ENCODE measurements around the gene POLR2L. TPM values are rescaled to one million over a fixed set of nuclear protein-coding genes. Genes with fewer than 3 reads are reported as not detected.
A peak's percentile ranks its signal among the peaks of the same experiment; 100 is the strongest.

Gene POLR2L
- total RNA-seq, 1 experiment from 2014 or later = 99.7 TPM

DNA sequence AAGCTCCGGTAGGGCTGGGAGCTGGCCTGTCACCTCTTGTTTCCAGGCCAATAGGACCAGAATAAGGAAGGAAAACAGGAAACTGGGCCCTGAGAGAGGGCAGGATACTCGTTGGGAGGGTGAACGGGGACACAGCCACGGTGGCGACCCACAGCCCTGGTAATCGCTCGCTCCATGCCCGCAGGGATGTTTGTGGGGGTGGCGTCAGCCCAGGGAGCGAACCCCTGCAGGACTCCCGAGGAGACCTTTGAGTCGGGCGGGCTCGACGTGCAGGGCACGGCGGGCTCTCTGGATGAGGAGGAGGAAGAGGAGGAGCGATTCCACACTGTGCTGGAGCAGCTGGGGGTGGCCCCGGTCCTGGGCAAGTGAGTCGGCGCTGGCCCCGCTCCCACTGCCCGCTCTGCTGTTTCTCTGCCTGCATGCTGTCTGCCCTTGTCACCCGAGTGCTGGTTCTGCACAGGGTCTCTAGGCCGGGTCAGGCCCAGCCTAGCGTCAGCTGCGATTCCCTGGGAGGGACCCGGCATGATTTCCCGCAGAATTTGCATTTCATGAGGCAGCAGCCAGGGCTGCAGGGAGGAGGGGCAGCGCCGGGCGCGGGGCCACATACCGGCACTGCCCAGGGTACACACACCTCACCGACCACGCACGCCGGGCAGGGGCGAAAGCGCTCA, 13.0 kb downstream of the POLR2L start:
- Histone ChIP-seq H3K4me1 (replicated peaks; ENCODE audit: insufficient read depth) (peaks cover 32% of the 10 kb centered on the region), H3K36me3 (ENCODE audit: low read depth) (no peaks in the 10 kb centered on the region), H3K9me2 (ENCODE audit: insufficient read depth) (no peaks in the 10 kb centered on the region), H3K27me3 (ENCODE audit: insufficient read depth, low read depth) (no peaks in the 10 kb centered on the region), H3K79me2 (ENCODE audit: low read depth) (peaks cover 11% of the 10 kb centered on the region), H3K9me3 (ENCODE audit: insufficient read depth, low read depth) (no peaks in the 10 kb centered on the region), H2AFZ (no peak overlapping the region), H4K20me1 (ENCODE audit: insufficient read depth) (no peaks in the 10 kb centered on the region), H3K4me2 (no peak overlapping the region), H3K27ac (no peak overlapping the region), H3F3A (ENCODE audit: insufficient read depth, low read depth) (peaks cover 14% of the 10 kb centered on the region; the same call in 1 of the 2 replicates), H3K4me3 (no peak overlapping the region)
- ChIA-PET CTCF (no interaction called here), POLR2A (ENCODE audit: unreplicated experiment) (interaction anchor here (0.7 kb wide), 1 partner anchor 381 kb away, joined by 4 read pairs; no protein-coding TSS in a partner anchor)
- intact Hi-C loops (cut with micrococcal nuclease; ENCODE audit: unreplicated experiment) = no loop called here
- peak in 1 of 2 experiments; percentile 3 for DNase-seq
- TF ChIP-seq, protein P1, sequence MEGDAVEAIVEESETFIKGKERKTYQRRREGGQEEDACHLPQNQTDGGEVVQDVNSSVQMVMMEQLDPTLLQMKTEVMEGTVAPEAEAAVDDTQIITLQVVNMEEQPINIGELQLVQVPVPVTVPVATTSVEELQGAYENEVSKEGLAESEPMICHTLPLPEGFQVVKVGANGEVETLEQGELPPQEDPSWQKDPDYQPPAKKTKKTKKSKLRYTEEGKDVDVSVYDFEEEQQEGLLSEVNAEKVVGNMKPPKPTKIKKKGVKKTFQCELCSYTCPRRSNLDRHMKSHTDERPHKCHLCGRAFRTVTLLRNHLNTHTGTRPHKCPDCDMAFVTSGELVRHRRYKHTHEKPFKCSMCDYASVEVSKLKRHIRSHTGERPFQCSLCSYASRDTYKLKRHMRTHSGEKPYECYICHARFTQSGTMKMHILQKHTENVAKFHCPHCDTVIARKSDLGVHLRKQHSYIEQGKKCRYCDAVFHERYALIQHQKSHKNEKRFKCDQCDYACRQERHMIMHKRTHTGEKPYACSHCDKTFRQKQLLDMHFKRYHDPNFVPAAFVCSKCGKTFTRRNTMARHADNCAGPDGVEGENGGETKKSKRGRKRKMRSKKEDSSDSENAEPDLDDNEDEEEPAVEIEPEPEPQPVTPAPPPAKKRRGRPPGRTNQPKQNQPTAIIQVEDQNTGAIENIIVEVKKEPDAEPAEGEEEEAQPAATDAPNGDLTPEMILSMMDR (conservative IDR thresholded peaks at IDR 0.05) = no peak
- no peak for TF ChIP-seq EZH2 (IDR thresholded peaks at IDR 0.05; ENCODE audit: low read depth)
- no TSS peak for BruUV-seq (replicated peaks)

GRCh38 chr11:828506-829175, 13.7 kb downstream of the POLR2L start:
- Histone ChIP-seq H3F3A (ENCODE audit: insufficient read depth, low read depth) (peaks cover 8% of the 10 kb centered on the region; the same call in 1 of the 2 replicates), H3K36me3 (ENCODE audit: low read depth) (no peaks in the 10 kb centered on the region), H3K4me3 (no peak overlapping the region), H3K9me3 (ENCODE audit: insufficient read depth, low read depth) (no peaks in the 10 kb centered on the region), H3K4me1 (replicated peaks; ENCODE audit: insufficient read depth) (peaks cover 27% of the 10 kb centered on the region), H3K4me2 (no peak overlapping the region), H3K79me2 (ENCODE audit: low read depth) (peaks cover 4% of the 10 kb centered on the region), H2AFZ (no peak overlapping the region), H3K9me2 (ENCODE audit: insufficient read depth) (no peaks in the 10 kb centered on the region), H4K20me1 (ENCODE audit: insufficient read depth) (no peaks in the 10 kb centered on the region), H3K27ac (no peak overlapping the region), H3K27me3 (ENCODE audit: insufficient read depth, low read depth) (no peaks in the 10 kb centered on the region)
- TF ChIP-seq, protein P1 (conservative IDR thresholded peaks at IDR 0.05) = no peak
- no peak for TF ChIP-seq EZH2 (IDR thresholded peaks at IDR 0.05; ENCODE audit: low read depth)
- peak in 1 of 2 experiments; percentile 16 for DNase-seq
- POLR2A ChIA-PET (ENCODE audit: unreplicated experiment) = interaction anchor here (0.7 kb wide), 1 partner anchor 381 kb away, joined by 4 read pairs; no protein-coding TSS in a partner anchor
- intact Hi-C loops (cut with micrococcal nuclease; ENCODE audit: unreplicated experiment) = no loop called here
- no TSS peak for BruUV-seq (replicated peaks)
- CTCF ChIA-PET = no interaction called here

DNA sequence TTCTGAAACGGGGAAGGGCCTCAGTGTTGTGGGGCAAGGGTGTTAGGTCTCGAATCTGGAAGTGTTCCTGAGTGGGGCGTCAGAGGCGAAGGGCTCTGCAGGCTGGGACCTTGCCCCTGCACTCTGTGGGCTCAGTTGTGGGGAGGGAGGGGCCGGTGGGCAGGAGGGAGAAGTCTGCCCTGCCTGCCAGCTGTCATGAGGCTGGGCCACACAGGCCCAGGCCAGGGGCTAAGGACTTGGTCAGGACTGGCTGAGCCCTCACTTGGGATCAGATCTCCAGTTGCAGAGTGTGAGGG, 14.5 kb downstream of the POLR2L start, which contains the start of gene CRACR2B:
TSS of gene CRACR2B (plus strand) at position 23 of the 296 bp plus-strand sequence. CDS start 689 bp downstream, outside the sequence.
- no TSS peak for BruUV-seq (replicated peaks)
- Histone ChIP-seq H3F3A (ENCODE audit: insufficient read depth, low read depth) (peaks cover 8% of the 10 kb centered on the region; the same call in 1 of the 2 replicates), H4K20me1 (ENCODE audit: insufficient read depth) (peaks cover under 1% of the 10 kb centered on the region; the same call in 1 of the 2 replicates), H3K27ac (peak within 1 kb of the TSS; percentile 52), H3K9me3 (ENCODE audit: insufficient read depth, low read depth) (no peaks in the 10 kb centered on the region), H3K4me3 (peak within 1 kb of the TSS; percentile 57), H3K79me2 (ENCODE audit: low read depth) (no peaks in the 10 kb centered on the region), H3K4me2 (peak within 1 kb of the TSS; percentile 84), H3K9me2 (ENCODE audit: insufficient read depth) (no peaks in the 10 kb centered on the region), H3K27me3 (ENCODE audit: insufficient read depth, low read depth) (no peaks in the 10 kb centered on the region), H3K36me3 (ENCODE audit: low read depth) (no peaks in the 10 kb centered on the region), H2AFZ (peak within 1 kb of the TSS; percentile 82), H3K4me1 (replicated peaks; ENCODE audit: insufficient read depth) (peaks cover 27% of the 10 kb centered on the region)
- no peak for DNase-seq
- ChIA-PET CTCF (no interaction called here), POLR2A (ENCODE audit: unreplicated experiment) (no interaction called here)
- no peak for TF ChIP-seq EZH2 (IDR thresholded peaks at IDR 0.05; ENCODE audit: low read depth)
- TF ChIP-seq, protein P1 (conservative IDR thresholded peaks at IDR 0.05) = no peak
- intact Hi-C loops (cut with micrococcal nuclease; ENCODE audit: unreplicated experiment) = no loop called here

Measured in PC-9 (cell line).